Activated CD8-positive, alpha-beta memory T cell treated with anti-CD3 and anti-CD28 coated beads for 4 hours (primary cell): ENCODE data around the gene CROCC.
"Not testable (repeated sequence)": the region's sequence is repeated elsewhere in the genome, so short reads cannot be mapped to it uniquely, and the experiment has no call there.

Source experiments
- DNase-seq, 2 donors: peaks; one replicate each; pipeline ENCODE4 v3.0.0-alpha.2; 2020; ENCODE audit warnings: low read depth in 2 of 2

CROCC gene

GRCh38 chr1:16895598-16896315 is 26.0 kb upstream of the CROCC start, which contains the start of gene RNU1-2:
Gene RNU1-2 (plus strand): TSS chr1:16895980.
- peak; percentile 63 to 74 for DNase-seq

DNA sequence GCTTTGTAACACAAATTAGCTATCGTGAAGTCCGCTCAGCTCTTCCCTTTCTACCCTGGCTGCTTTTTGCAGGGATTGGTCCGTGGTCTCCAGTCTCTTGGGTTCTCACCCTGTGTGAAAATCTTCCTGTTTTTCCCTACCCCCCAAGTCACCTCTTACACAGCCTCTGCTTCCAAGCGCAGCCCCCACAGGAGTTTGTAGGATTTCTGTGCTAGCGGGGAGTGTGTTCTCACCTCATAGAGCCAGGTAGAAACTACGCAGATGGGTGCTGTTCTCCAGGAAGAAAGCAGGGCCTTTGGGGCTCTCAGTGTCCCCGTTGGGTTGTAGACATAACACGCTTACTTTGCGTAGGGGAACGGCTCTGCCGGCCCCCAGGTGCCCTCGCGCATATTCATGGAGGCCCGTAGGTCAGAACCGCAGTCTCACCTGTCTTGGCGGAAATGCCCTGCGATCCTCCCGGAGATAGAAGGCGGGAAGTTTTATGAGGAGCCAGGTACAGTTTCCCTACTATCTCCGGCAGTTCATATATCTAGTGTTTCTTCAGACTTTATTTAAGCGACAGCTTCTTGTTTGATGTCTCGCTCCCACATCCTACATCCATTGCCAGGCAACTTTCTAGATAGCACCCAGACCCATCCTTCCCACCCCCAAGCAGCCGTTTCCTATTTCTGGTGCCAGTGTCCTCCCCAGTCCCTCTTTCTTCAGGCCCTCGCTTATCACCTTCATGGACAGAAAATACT is 25.2 kb upstream of the CROCC start:
- DNase-seq: peak; percentile 39 to 62

DNA sequence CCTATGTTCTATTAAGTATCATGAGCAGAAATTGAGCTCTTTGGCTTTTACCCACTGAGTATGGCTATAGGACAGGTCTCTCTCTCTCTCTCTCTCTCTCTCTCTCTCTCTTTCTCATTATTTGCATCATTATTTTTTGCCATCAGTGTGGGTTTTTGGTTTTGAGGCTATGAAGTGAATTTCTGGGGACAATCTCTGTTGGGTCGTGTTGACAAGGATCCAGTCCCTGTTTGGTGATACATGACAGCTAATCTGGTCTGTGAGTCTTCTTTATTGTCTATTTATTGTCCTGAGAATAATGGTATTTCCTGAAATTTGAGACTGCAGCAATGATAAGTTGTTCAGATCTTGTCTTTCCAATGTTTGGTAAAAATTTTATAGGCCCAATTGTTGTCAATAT is 24.1 kb upstream of the CROCC start:
- not testable (repeated sequence) for DNase-seq

DNA sequence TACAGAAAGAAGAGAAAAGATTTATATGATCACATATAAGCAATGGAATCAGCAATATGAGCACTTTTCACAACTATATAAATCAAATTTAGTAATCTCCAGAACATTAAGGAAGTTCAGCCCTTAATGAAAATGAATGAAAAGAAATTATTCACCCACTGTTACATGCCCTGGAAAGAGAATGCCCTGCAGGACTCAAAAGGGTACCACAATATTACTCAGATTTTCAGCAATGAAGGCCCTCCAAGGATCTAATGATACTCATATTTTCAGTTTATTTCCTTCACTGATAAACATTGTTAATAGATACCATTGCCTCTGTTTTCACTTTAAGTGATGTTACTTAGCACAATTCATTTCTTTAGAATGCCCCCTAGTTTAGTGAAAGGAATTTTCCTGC is 23.4 kb upstream of the CROCC start:
- DNase-seq: not testable (repeated sequence)

- DNase-seq: not testable (repeated sequence)
Measured at GRCh38 chr1:16899020-16899419, 22.7 kb upstream of the CROCC start.

- no peak for DNase-seq
Measured at GRCh38 chr1:16900751-16901150, 21.0 kb upstream of the CROCC start.

DNA sequence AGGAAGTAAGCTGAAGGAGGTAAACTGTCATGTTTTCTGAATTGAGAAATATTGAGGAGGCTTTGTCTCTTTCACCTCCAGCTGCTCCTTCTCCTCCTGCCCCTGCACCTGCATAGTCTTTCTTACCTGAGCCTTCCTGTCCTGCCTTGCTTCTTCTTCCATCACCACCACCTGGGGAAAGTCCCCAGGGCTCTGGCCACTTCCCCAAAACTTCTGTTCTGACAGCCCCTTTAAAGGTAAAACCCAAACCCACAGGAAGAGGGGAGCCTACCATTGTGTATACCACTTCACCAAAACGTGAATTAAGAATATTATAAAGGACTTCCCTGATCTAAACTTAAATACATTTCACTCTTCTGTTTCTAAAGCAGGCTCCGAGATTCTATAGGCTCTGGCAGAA is 20.4 kb upstream of the CROCC start:
- DNase-seq: not testable (repeated sequence)

GRCh38 chr1:16903054-16903453 is 18.7 kb upstream of the CROCC start:
- no peak for DNase-seq

- no peak for DNase-seq
Measured at GRCh38 chr1:16903458-16903796, 18.3 kb upstream of the CROCC start.

DNA sequence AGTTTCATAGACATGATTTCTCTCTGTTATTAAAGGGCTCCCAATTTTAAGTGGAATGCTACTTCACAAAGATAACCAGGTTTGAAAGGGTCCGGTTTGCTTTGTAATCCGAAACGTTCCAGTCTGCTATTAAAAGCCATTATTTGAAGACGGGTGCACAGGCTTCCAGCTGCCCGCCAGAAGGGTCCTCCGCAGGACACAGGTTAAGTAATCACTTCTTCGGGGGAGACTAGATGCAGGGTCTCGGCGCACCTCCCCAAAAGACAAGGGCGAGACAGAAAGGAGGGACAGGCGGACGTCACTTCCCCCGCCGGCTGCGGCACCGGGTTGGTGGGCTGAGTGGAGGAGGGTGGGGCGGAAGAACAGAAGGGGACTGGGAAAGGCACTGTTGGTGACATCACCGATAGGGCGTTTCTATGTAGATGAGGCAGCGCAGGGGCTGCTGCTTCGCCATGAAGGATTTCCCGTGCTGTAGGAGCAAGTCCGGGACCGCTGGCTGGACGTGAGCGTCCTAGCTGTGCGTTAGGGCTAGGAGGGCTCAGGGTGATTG is 17.1 kb upstream of the CROCC start:
- DNase-seq: peak; percentile 99 to 100

DNA sequence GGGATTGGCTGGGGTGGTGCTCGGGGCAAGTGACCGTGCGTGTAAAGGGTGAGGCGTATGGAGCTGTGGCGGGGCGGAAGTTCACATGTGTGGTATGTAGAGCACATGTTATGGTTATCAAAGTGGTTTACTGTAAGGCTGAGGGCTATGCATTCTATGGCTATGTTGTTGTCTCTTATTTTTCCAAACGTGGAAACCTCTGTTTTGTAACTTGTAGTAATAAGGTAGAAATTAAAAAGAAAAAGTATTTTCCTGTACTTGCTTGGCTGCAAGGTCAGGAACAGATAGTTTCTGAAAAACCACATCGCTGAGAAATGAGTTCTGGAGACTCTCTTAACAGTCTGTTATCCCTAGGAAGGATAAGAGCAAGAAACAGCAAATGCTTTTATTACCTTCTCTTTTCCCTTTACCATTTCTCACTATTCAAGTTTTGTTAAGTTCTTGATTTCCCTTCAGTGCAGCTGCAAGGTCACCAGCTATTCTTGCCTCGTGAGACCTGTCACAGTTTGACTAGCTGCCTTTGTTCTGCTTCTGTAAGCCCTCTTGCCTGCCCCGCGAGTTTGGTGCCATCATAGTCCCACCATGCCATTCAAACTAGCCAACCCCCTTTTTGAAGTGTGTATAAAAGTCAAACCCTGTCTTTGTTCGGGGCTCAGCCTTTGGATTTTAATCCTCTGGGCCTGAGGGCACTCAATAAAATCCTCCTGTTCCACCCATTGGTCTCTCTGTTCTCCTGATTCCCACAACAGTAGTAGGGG is 16.4 kb upstream of the CROCC start:
- no peak for DNase-seq

- DNase-seq: no peak
Measured at GRCh38 chr1:16905868-16906702, 15.6 kb upstream of the CROCC start.

DNA sequence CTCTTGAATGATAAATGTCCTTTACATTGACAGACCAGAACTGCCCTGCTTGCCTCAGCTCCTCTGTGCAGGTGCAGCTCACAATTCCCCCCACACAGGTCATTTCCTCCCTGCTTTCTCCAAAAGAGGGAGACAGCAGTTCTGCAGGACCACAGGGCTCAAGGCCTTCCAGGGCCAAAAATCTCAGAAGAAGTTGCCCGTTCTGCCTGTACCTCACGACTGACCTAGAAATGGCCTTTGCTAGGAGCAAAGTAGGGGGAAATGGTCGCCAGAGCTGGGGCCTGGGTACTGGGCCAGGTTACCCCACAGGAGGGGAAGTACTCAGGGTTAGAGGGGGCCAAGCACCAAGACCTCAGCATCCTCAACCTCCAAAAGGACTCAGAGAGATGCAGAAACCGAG is 14.9 kb upstream of the CROCC start:
- DNase-seq: no peak

DNA sequence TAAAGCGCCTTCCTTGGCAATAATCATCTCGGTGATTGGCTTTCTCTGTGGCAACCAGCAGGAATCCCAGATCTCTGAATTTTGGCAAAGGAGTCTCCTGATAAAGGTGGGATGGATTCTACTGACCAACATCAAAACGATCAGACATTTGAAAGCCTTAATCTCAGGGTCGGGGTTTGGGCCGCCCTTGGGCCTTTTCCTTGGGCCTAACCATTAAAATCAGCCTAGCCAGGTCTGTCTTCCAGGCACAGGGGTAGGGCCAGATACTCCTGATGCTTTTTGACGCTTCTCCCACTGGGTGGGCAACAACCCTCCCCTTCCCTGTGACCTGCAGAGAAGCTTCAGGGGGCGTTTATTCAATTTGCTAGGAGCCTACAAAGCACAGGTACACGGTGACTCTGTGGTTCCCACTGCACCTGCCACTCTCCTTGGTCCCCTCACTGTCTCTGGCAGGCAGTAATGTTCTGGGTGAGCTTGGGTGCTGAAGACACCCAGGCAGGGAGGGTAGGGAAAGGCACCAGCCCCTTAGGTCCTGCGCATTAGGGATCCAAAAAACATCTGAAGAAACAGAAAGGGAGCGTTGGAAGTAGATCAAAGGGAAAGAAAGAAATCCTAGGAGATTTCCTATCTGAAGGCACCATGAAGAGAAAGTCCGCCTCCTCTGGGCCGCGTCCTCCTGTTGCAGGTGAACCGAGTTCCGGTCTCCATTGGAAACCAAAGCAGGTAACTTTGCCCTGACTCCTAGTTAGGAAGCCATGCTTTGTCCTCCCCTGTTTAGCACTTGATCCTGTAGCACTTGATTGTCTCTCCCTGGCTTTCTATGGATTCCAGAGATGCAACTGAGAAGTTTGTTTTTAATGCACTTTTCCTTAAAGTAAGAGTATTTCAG is 13.6 kb upstream of the CROCC start:
- DNase-seq: no peak

GRCh38 chr1:16911851-16912721 is 9.6 kb upstream of the CROCC start:
- not testable (repeated sequence) for DNase-seq

GRCh38 chr1:16912742-16913141 is 9.0 kb upstream of the CROCC start:
- DNase-seq: not testable (repeated sequence)

DNA sequence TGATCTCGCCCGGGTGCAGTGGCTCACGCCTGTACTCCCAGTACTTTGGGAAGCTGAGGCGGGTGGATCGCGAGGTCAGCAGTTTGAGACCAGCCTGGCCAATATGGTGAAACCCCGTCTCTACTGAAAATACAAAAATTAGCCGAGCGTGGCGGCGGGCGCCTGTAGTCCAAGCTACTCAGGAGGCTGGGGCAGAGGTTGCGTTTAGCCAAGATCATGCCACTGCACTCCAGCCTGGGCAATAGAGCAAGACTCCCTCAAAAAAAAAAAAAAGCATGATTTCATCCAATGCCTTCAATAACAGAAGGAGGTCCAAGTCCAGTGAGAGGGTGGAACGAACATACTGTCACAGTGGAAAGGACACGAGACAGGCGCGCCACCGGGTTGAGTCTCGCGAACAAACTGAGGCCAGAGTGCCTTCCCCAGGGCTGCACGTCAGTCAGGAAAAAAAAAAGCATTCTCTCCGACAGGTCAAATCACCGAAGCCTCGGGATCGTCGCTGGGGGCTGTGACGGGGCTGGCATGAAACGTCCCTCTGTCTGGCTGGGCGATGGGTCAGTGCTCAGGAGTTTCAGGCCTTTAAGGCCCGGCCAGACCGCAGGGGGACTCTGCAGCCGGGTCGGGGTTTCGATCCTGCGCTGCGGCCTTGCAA is 8.4 kb upstream of the CROCC start:
- no peak for DNase-seq

DNA sequence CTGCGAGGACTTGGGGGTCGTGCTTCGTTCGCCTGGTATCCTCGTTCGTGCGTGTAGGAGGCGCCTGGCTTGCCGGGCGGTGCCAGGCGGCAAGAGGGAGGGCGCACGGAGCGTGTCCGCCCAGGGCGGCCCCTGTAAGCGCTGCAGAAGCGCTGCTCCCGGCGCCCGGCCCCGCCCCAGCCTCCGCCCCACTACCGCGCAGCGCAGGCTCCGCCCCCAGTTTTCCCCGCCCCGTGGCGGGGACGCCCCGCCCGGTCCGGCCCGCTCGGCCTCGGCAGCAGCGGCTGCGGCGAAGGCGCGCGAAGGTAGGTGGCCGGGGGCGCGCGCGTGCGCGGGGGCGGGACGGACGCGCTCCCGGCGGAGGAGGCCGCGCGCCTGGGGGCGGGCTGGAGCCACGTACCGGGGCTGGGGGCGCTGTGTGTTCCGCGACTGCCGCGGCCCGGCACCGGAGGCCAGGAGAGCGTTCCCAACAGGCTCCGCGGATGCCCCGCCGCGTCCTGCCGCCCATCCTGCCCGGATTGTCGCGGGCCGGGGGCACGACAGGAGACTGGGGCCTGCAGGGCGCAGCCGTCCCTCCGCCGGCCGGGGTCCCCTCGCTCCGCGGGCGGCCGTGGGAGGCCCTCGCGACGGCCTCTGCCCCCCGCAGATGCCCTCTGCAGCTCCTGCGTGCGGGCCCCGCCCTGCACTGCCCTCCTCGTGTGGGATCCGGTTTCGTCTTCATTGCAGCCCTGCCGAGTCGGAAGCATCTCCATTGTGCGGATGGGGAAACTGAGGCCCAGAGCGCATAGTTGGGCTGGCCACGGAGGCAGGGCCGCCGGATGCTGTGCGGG is 7.7 kb upstream of the CROCC start:
- peak; percentile 87 to 93 for DNase-seq
